ENCODE measurements around the gene ZNF771.

ZNF771 gene

DNA sequence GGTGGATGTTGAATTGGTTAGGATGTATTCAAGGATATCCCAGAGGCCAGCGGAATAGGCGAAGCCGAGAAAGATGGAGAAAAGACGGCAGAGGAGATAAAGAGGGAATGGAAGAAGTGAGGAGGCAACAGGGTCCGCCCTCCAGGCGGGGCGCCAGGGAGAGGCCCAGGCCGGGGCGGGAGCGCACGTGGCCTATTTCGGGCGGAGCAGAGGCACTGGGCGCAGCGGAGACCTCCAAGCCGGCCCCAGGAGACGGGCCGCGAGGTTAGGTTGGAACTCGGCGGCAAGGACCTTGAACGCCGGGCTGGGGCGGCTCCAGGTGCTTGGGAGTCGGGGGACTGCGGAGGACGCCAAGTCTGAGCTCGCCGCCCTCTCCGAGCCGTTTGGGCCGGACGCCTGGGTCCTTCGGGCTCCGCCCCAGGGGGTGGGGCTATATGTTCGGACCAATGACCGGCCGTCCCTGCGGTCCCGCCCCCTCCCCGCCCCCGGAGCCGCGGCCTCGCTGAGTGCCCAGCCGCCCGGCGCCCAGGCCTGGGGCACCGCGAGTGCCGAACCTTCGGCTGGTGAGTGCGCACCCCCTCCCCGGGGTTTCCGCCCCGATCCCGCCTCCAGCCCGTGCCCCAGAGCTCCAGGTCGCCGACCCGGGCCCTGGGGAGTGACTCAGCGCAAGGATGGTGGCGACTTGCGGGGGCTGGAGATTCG, at the start of gene ZNF771:
TSS of gene ZNF771 (plus strand) at position 505 of the 702 bp plus-strand sequence. CDS start 448 bp downstream, outside the sequence.
- DNase-seq: no peak

DNA sequence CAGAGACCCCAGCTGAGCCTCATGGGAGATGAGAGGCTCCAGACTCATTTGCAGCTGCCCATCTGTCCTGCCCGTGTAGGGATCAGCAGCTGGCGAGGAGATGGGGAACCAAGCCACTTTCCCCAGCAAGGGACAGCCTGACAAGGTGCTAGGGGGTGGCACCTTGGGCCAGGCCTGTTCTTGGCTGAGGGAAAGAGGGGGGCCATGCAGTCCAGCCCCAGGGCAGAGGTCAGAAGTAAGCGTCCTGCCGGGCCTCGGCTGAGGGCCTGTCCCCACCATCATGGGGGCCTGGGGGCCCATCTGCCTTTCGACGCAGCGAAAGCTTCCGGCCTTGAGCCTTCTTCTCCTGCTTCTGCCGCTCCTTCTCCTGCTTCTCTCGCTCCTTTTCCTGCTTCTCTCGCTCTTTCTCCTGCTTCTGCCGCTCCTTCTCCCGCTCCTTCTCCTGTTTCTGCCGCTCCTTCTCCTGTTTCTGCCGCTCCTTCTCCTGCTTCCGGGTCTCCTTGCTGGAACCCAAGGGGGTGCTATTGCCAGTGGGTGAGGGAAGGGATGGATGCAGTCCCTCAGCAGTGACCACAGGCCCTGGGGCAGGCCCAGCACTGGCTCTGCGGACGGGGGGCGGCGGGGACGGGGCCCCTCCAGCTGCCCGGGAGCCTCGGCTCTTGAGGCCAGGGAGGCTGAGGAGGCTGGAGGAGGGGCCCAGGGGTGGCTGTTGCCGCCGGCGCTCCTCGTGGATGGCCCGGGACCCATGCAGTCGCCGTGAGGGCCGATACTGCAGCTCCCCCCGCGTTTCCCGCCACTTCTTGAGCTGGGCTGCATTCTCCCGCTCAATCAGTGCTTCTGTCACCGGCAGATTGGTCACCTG, 49.5 kb upstream of the ZNF771 start:
- DNase-seq: no peak

DNA sequence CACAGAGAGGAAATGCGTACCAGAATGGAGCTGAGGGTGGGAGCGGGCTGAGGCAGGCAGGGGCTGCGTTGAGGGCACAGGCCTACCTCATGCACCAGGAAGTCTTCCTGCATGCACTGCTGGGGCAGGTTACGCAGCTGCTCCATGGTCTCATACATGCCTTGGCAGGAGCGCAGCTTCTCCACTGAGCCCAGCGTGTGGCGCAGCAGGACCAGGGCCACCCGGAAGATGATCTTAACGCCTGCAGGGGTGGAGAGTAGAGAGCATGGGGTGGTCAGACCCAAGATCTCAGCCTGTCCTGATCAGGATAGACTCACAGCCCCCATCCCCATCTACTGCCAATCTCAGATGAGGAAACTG, 48.8 kb upstream of the ZNF771 start:
- DNase-seq: no peak

DNA sequence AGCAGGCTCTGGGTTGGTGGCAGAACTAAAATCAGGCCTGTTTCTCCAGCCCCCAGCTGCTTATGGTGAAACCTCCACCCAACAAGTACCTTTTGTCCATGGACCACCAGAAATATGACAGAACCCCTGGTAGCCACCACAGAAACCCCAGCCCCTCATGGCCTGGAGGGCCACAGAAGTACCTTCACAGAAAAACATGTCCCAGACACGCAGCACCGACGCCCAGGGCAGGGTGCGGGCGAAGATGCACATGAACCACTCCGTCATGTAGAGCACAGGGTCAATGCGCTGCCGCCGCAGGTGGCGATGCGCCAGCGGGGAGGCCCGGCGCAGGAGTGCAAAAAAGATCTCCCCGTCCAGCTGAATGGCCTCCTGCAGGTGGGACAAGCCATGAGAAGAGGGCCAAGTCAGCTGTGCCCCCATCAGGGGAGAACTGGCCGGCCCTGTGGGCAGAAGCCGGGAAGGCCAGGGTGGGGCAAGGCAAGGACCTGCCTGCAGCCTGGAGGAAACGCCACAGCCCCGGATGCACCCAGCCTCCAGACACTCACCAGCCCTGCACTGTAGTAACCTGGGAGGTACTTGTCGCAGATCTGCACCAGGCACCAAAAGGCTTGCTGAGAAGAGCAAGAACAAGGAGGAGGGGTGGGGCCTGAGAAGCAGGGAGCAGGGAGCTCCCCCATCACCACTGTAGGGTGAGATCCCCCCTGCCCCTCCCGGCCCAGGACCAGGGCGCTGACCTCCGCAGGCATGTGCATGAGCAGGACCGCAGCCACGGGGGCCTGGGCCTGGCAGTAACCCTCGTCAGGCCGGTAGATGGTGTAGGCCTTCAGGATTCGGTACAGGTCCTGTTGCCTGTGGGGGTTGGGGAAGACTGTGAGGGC, 48.2 kb upstream of the ZNF771 start:
- DNase-seq: no peak

DNA sequence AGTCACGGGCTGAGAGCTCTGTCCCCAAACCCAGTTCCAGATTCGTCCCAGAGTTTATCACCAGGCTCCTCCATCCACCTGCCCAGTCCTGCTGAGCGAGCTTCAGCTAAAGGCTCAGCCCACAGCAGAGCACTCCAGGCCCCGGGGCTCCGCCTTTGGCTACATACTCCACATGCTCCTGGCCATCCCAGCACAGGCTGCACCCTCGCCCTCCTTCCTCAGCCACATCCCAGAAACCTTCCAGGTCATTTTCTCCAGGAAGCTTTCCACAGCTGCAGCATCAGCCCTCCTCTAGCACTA, 47.6 kb upstream of the ZNF771 start:
- no peak for DNase-seq

DNA sequence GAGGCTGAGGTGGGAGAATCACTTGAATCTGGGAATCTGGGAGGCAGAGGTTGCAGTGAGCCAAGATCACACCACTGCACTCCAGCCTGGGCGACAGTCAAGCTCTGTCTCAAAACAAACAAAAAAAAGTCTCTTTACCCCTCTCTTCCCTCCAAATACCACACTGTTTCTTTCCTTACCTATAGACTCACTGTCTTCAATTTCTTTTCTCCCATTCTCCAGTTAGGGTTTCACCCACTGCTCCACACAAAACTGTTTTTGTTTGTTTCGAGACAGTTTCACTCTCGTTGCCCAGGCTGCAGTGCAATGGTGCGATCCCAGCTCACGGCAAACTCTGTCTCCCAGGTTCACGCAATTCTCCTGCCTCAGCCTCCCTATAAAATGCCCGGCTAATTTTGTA, 46.2 kb upstream of the ZNF771 start:
- no peak for DNase-seq

DNA sequence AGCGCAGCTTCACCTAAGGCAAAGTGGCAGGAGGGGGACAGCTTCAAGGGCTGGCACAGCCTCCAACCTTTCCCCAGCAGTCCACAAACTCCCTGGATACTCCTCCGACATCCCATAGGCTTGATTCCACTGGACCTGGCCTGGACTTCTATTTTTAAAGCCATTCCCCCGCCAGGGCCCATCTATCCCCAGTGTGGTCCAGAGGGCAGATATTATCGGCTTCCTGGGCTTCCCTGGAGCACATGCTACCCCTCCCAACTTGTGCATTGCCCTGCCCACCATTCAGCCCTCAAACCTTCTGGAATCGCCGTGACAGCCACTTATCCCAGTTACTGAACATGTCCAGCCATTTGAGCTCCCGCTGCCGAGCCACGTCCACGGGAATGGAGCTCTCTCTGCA, 42.2 kb upstream of the ZNF771 start:
- DNase-seq: no peak

DNA sequence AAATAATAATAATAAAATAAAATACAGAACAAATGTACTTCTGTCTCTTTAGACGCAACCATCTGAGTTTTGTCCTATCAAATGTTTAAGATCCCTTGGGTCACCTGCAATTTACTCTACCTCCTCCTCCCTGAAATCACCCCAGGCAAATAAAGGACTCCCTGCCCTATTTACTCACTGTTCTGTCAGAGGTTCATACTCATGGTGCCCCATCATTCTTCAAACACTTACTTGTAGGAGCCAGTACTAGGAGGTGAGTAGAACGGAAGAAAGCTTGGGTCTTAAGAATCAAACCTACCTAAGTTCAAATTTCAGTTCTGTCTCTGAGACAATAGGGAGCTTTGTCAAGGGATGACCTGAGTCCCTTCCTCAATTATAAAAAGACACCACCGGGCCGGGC, 40.9 kb upstream of the ZNF771 start:
- no peak for DNase-seq

DNA sequence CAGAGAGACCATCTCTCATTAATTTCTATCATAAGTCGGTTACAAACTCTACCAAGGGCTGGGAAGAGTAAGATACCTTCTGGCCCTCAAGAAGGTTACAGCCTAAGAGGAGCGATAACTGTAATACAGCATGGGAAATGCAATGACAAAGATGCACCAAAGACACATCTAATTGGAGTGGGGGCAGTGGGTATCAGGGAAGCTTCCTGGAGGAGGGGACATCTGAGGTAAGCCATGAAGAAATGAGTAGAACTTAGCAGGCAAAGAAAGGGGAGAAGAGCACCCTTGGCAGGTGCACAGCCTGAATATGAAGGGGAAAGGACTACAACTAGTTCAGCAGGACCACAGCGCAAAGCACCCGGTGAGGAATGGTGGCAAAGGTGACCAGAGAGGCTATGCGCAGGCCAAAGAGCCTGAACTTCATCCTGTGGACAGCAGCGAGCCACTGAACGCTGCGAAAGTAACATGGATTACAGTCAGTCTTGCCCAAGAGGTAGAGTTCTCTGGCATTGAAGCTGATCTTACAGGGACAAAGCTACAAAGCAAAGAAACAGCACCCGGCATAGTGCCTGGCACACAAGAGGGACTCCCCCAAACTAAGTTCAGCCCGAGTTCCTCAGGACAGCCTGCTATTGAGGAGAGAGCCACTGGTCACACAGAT, 39.9 kb upstream of the ZNF771 start:
- no peak for DNase-seq

DNA sequence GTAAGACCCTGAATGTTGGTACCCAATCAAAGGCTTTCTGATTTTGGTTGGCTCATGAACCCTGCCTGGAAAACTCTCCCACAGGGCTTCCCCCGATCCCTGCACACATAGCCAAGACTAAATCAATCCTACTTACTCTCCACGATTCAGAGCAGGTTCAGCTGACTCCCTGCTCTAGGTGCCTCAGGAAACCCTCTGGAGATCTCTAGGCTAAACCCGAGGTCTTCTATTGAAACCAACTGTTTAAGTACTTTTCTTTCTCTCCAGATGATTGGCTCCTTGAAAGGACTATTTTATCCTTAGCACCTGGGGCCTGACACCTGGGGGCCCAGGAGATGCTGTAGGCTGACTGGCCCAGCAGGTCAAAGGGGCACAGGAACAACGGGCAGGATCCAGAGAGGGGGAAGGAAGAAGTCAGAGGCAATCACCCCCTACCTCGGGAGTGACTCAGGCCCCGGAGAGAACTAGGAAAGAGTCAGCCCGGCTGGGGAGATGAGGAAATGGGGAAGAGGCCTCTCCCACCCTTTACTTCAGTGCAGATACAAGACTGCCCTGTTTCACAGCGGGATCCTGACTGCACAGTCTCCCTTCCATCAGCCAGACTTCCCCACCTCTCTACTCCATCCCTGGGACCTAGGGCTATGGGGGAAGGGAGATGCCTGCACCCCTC, 39.1 kb upstream of the ZNF771 start:
- no peak for DNase-seq

DNA sequence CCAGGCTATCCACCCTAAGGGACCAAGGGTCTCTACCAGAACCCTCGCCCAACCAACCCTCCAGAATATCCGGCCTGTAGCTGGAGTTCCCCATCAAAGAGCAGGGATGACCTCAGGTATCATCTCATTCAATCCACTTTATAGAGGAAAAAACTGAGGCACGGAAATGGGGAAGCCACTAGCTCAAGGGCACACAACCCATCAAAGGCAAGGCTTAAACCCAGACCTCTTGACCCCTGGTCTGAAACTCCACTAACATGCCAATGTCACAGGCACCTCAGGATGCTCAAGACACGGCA, 38.7 kb upstream of the ZNF771 start:
- DNase-seq: no peak

DNA sequence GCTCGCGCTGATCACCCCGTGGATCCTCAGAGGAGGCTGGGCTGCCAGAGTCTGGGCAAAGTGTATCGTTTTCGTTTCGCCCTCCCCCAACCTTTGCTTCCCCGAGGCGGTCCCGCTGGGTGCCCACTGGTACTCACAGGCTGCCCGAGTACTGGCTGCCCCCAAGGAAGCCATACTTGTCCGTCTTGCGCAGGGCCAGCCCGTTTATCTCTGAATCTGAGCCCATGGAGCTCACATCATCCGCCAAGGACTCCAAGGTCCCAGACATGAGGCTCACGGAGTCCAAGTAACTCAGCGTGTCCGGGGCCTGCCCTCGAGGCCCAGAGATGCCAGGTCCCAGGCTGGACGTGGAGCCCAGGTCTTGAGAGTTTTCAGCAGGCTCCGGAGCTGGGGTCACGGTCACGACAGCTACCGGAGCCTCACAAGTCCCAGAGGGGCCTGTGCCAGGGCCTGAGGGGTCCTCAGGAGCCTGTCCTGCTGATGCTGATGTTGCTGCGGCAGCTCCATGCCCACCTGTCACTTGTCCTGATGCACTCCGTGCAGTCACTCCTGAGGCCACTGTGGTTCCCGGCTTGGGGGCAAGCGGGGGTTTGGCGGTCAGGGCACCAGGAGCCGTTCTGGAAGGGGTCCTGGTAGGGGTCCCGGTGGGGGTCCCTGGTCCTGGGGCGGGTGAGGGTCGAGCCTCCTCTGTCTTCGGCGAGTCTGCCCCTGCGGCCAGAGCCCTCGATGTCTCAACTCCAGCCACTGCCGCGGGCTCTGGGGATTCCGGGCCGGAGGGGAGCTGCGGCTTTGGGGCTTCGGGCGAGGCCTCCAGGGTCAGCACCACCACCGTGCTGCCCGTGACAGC, 38.1 kb upstream of the ZNF771 start:
- DNase-seq: no peak

DNA sequence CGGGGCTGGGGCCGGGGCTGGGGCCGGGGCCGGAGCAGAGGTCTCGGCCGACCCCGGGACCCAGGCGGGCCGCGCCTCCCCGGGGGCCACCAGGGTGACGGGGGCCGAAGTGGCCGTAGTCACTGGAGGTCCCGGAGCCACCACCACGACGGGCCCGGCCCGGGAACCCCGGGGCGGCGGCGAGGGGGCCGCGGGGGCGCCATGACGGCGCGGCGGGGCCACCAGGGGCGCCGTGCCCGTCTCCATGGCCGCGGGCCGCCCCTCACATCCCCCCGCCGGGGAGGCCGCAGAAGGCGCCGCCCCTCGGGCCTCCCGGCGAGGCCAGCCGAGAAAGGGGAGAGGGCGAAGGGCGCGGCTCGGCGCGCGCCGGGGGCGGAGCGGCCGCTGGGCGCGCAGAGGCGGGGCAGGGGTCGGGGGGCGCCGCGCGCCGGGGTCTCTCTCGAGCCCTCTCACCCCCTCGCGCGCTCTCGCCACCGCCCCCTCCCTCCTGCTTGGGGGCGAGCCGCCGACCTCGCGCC, 37.4 kb upstream of the ZNF771 start:
- no peak for DNase-seq

DNA sequence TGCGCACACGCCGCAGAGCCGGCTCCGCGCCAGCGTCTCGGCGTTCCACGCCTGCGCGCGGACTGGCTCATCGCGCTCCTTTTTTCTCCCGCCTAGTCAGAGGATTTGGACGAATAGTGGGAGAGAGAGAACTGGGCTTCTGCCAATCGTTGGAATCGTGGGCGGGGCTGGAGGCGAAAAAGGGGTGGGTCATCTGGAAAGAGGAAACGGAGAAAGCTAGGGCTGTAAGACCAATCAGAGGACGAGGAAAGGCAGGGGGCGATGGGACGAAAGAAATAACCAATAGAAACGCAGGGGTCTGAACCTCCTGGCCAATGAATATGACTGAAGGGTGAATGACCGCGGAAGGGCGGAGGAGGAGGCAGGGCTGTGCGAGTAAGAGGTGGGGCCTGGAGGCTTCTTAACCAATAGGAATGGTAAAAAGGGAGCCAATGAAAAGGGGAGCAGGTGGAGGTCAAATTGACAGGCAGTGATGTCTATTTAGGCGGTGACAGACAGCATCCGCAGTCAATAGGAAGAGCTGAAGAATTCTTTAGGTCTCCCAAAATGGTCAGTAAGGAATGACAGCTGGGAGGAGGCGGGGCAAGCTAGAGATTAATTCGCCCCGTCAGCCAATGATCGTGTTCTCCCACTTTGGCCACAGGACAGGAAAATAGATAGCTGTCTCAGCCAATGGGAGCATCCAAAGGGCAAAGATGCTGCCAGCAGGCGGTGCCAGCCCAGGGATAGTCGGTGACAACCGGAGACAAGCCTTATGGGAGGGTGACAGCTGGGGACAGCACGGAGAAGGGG, 36.8 kb upstream of the ZNF771 start, which contains the start of gene TBC1D10B:
TSS of gene TBC1D10B (minus strand) at position 39 of the 792 bp plus-strand sequence. CDS start 311 bp downstream, outside the sequence.
- peak; percentile 96 for DNase-seq

DNA sequence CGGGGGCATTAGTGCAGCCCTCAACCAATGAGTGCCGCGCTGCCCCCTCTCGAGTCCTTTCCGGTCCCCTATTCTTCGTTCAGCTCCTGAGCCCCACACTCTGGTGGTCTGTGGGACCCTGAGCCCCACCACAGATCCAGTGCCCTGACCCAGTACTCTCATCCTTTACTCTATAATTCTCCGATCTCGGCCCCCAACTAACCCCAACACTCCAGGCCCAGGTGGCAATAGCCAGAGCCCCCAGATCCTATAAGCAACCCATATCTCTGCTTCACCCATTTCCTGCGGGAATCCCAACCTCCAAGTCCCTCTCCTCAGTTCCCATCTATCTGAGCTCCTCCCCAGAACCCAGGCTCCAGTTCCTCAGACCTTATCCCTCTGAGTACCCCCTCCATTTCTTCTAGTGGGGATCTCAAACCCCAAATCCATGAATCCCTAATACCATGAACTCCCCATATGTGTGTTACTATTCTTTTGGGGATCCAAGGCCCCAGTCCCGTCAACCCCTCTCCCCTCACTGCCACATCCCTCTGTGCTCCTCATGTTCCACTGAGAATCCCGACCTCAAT, 36.1 kb upstream of the ZNF771 start:
- DNase-seq: no peak

DNA sequence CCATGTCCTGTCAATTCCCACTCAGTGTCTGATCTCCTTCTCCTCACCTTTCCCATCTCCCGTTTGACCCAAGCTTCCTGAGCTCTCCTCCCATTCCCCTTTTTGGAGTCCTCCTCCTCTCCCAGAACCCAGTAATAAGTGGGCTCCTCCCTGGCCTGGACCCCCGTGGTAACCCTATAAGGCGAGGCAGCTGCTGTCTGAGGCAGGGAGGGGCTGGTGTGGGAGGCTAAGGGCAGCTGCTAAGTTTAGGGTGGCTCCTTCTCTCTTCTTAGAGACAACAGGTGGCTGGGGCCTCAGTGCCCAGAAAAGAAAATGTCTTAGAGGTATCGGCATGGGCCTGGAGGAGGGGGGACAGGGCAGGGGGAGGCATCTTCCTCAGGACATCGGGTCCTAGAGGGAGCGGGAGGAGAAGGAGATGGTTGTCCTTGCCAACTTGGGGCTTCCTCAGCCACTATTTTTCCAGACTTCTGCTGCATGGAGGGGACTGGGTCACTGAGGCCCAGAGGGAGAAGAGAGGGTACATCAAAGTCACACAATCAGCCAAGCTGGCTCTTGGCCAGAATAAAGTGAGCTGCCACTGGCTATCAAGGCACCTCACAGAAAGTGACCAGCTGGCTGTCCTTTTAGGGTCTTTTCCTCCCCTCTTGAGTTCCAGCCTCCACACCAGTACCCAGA, 35.2 kb upstream of the ZNF771 start:
- no peak for DNase-seq

DNA sequence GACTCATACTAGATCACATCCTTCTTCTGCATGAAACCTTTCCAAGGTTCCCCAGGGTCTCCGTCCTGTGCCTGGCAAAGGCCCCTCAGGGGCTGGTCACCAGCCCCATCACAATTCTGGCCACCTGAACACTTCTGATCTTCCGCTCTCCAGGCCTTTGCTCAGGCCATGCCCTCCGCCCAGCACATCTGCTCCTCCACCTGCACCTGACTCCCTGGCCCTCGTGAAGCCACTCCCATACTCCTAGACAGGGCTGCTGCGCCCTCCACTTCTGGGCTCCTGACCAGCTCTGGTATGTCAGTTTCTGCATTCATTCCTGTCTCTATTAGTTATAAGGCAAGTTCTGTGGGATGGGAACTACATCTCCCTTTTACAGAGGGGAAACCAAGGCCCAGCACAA, 34.7 kb upstream of the ZNF771 start:
- DNase-seq: no peak

DNA sequence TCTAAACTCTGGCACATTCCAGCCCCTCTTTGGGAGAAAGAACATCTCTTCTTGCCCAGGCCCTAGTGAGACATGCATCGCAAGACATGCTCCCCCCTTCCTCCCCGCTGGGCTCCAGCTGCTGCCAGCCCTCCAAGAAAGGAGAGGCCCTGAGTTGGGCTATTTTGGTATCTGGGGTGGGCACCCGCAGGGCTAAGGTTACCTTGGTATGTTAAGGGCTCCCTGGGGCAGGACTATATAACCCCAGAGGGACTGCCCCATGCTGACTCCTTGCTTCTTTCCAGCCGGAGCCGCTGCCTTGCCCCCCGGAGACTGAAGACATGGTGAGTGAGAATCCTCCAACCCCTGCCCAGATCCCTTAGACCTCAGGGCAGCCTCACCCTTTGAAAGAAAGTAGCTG, 32.9 kb upstream of the ZNF771 start, which contains the start of gene MYL11:
TSS of gene MYL11 (plus strand) at position 265 of the 400 bp plus-strand sequence. CDS start at position 321, 56 bp downstream.
- no peak for DNase-seq

DNA sequence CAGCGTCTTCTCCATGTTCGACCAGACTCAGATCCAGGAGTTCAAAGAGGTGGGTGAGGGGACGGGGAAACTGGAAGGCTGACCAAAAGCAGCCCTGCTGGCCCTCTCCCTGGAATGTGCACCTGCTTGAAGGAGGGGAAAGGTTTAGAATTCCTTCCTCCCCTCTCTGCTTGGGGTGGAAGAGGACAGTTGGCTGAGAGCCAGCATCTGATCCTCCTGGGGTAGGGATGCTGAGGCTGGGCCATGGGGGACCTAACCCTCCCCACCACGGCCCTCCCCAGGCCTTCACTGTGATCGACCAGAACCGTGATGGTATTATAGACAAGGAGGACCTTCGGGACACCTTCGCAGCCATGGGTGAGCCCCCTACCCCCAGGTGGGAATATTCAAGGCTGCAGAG, 31.5 kb upstream of the ZNF771 start:
- DNase-seq: no peak

Data from NCI-H2081 treated with DMSO at 0.1 percent for 48 hours (cell line).